DOHH2 (cell line): ENCODE data around the gene HTR2A.

ENCODE experiments used
- CTCF ChIP-seq: fragments of 200-600 bp; sonication (generic); IDR thresholded peaks from one replicate; pipeline ENCODE4 v1.5.1; 2014; ENCODE audit warnings: antibody characterized with exemption, mild to moderate bottlenecking, low read depth, low read length; ENCODE audit not compliant: poor library complexity, severe bottlenecking
- EZH2phosphoT487 ChIP-seq: fragments of 200-600 bp; sonication (generic); IDR thresholded peaks from 2 replicates; pipeline ENCODE4 v1.6.1; 2017; ENCODE audit warnings: borderline replicate concordance, mild to moderate bottlenecking, antibody characterized with exemption, low read length, moderate library complexity, mixed read lengths

GRCh38 chr13:46803586-46803985 is 93.3 kb downstream of the HTR2A start:
- TF ChIP-seq CTCF (no peak), EZH2phosphoT487 (no peak)
